NB4 (cell line): ENCODE measurements around the gene ATP6V1G3.

ENCODE experiments used
- MAX ChIP-seq: IDR thresholded peaks from 2 replicates; pipeline ENCODE4 v1.6.1; 2011; ENCODE audit warnings: low read depth, low read length
- POLR2A ChIP-seq: IDR thresholded peaks from 2 replicates; pipeline ENCODE4 v1.6.1; 2011; ENCODE audit warnings: mild to moderate bottlenecking; ENCODE audit not compliant: insufficient read length; ENCODE audit errors: extremely low read depth
- TF ChIP-seq, protein P1 (sequence below): IDR thresholded peaks from one replicate; pipeline ENCODE4 v1.5.1; 2012; ENCODE audit warnings: low read depth, low read length

DNA sequence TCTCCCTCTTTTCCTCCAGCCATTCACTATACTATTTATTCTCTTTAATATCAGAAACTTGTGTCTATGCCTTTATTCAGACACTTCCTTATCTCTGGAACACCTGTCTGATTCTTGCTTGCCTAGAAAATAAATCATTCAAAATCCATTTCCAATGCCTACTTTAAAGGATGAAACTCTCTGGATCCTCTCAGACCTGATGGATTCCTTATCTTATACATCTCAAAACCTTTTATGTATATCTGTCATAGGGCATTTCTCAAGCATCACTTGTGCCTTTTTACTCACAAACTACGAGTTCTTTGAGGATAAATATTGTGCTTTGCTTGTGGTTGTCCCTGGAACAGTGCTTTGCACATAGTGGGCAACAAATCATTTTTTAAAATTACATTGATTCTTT is 3.8 kb upstream of the ATP6V1G3 start:
- TF ChIP-seq, protein P1, sequence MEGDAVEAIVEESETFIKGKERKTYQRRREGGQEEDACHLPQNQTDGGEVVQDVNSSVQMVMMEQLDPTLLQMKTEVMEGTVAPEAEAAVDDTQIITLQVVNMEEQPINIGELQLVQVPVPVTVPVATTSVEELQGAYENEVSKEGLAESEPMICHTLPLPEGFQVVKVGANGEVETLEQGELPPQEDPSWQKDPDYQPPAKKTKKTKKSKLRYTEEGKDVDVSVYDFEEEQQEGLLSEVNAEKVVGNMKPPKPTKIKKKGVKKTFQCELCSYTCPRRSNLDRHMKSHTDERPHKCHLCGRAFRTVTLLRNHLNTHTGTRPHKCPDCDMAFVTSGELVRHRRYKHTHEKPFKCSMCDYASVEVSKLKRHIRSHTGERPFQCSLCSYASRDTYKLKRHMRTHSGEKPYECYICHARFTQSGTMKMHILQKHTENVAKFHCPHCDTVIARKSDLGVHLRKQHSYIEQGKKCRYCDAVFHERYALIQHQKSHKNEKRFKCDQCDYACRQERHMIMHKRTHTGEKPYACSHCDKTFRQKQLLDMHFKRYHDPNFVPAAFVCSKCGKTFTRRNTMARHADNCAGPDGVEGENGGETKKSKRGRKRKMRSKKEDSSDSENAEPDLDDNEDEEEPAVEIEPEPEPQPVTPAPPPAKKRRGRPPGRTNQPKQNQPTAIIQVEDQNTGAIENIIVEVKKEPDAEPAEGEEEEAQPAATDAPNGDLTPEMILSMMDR, result no peak
- TF ChIP-seq POLR2A (no peak), MAX (no peak)
